Lung (tissue), 12 donors: Measurements from ENCODE around the gene PHF14. TPM values are rescaled to one million over a fixed set of nuclear protein-coding genes. Genes with fewer than 3 reads are reported as not detected.

Experiments
- ATAC-seq: fragments of 200-7000 bp; cut with Tn5 transposase; one replicate; pipeline ENCODE4 v1.9.1; 2020; ENCODE audit warnings: moderate number of reproducible peaks; ENCODE audit not compliant: insufficient read depth, low FRiP score
- DNase-seq, 3 donors: peaks; one replicate each; pipeline ENCODE4 v3.0.0-alpha.2; 2013 to 2017
- H3K27ac ChIP-seq, 2 donors: one replicate each; pipeline ENCODE4 v1.5.1; 2013; ENCODE audit warnings: mild to moderate bottlenecking in 2 of 2, moderate library complexity in 2 of 2, control low read depth in 1 of 2, inconsistent platforms in 1 of 2, low read depth in 1 of 2, low read length in 1 of 2
- H3K27me3 ChIP-seq, 3 donors: one replicate each; pipeline ENCODE4 v1.5.1; 2013; ENCODE audit warnings: low read length in 2 of 3; ENCODE audit not compliant: control insufficient read depth in 3 of 3, insufficient read depth in 3 of 3
- H3K36me3 ChIP-seq, 4 donors: one replicate each; pipeline ENCODE4 v1.5.1; 2013; ENCODE audit warnings: low read length in 4 of 4, mild to moderate bottlenecking in 1 of 4, moderate library complexity in 1 of 4; ENCODE audit not compliant: control insufficient read depth in 4 of 4, insufficient read depth in 4 of 4
- H3K4me1 ChIP-seq, 5 donors: one replicate each; pipeline ENCODE4 v1.5.1; 2013; ENCODE audit warnings: low read length in 5 of 5, mild to moderate bottlenecking in 2 of 5, moderate library complexity in 1 of 5; ENCODE audit not compliant: control insufficient read depth in 5 of 5, insufficient read depth in 5 of 5
- H3K4me3 ChIP-seq: one replicate; pipeline ENCODE4 v1.5.1; 2013; ENCODE audit warnings: mild to moderate bottlenecking, control low read depth, moderate library complexity
- H3K9ac ChIP-seq, 2 donors: one replicate each; pipeline ENCODE4 v1.5.1; 2013; ENCODE audit warnings: low read length in 2 of 2, control low read depth in 1 of 2; ENCODE audit not compliant: insufficient read depth in 1 of 2
- H3K9me3 ChIP-seq, 4 donors: one replicate each; pipeline ENCODE4 v1.5.1; 2013; ENCODE audit warnings: low read length in 3 of 4, mild to moderate bottlenecking in 1 of 4, moderate library complexity in 1 of 4; ENCODE audit not compliant: control insufficient read depth in 4 of 4, insufficient read depth in 3 of 4
- CTCF ChIP-seq: IDR thresholded peaks from 2 replicates; pipeline ENCODE4 v1.5.1; 2012; ENCODE audit warnings: mild to moderate bottlenecking; ENCODE audit errors: control extremely low read depth, extremely low read depth
- WGBS, 2 donors: extraction: QIAGEN DNeasy Blood & Tissue Kit; methylation state at CpG; one replicate each; pipeline ENCODE4 v1.1.7; 2013; 5-methylcytosine and 5-hydroxymethylcytosine counted together
- polyA plus RNA-seq, 2 donors: library from polyadenylated mRNA; stranded (reverse); fragments of 200-250 nt; gene quantifications; one replicate each; pipeline ENCODE4 v1.2.1, GENCODE V29; 2013
- total RNA-seq, 2 donors: library from RNA; depleted of rRNA in 1 of 2; stranded (reverse); fragments of >200 nt in 1 of 2; gene quantifications; one replicate each; pipeline ENCODE4 v1.2.1, GENCODE V29; 2014 to 2021
- donor health status: control.
- donor health status: control.
- donor health status: Bipolar disorder and iron deficiency.
- donor health status: healthy.
- donor health status: DM: yes; HTN: yes; CAD: no.

PHF14 gene
- total and polyA plus RNA-seq, 4 donors: 12.9 to 89.5 (median 24.7) TPM

GRCh38 chr7:11077816-11078215 lies 104.1 kb downstream of the PHF14 start:
- no peak for TF ChIP-seq CTCF
- peaks cover 0 to 5% (median under 1%) of the 10 kb centered on the region in 4 donors for H3K36me3 ChIP-seq
- no peaks in the 10 kb centered on the region for H3K27me3 ChIP-seq
- ATAC-seq: no peak
- WGBS, 2 donors: 82 to 88% methylated on average over 2 of the region's 2 CpGs
- H3K4me1 ChIP-seq: no peaks in the 10 kb centered on the region
- no peak overlapping the region for H3K4me3 ChIP-seq
- H3K9me3 ChIP-seq: peaks cover 0 to 5% (median 0%) of the 10 kb centered on the region in 4 donors
- no peak overlapping the region for H3K27ac ChIP-seq
- no peak for DNase-seq
- no peak overlapping the region for H3K9ac ChIP-seq

GRCh38 chr7:11078247-11078834 lies 104.7 kb downstream of the PHF14 start:
- DNase-seq: no peak

GRCh38 chr7:11079907-11080306 lies 106.2 kb downstream of the PHF14 start:
- no peaks in the 10 kb centered on the region for H3K9me3 ChIP-seq
- H3K4me3 ChIP-seq: no peak overlapping the region
- H3K4me1 ChIP-seq: no peaks in the 10 kb centered on the region
- H3K36me3 ChIP-seq: peaks cover 0 to 3% (median 1%) of the 10 kb centered on the region in 4 donors
- H3K27ac ChIP-seq: no peak overlapping the region
- ATAC-seq (no peak), DNase-seq (no peak)
- TF ChIP-seq CTCF: no peak
- no peak overlapping the region for H3K9ac ChIP-seq
- H3K27me3 ChIP-seq: no peaks in the 10 kb centered on the region
- 98% methylated on average over 4 of the region's 4 CpGs for WGBS, 2 donors

More at GRCh38 chr7:11078247-11078834, 104.7 kb downstream of the PHF14 start:
- no peaks in the 10 kb centered on the region for H3K27me3 ChIP-seq
- peaks cover 0 to 5% (median 0%) of the 10 kb centered on the region in 4 donors for H3K9me3 ChIP-seq
- peaks cover 0 to 5% (median 3%) of the 10 kb centered on the region in 4 donors for H3K36me3 ChIP-seq
- no peaks in the 10 kb centered on the region for H3K4me1 ChIP-seq
- H3K27ac ChIP-seq: no peak overlapping the region
- TF ChIP-seq CTCF: no peak
- 94 to 98% methylated on average over 4 of the region's 4 CpGs for WGBS, 2 donors
- H3K9ac ChIP-seq: no peak overlapping the region
- ATAC-seq: no peak
- H3K4me3 ChIP-seq: no peak overlapping the region

DNA sequence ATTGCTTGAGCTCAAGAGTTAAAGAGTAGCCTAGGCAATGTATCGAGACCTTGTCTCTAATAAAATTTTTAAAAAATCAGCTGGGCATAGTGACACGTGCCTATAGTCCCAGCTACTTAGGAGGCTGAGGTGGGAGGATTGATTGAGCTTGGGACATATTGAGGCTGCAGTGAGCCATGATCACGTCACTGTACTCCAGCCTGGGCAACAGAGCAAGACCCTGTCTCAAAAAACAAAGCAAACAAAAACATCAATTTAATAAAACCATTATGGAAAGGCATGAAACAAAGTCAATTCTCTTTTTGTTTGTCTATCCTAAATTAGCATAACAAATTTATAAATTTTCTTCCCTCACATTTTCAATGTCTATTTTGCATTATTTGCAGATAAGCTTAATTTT lies 108.4 kb downstream of the PHF14 start:
- 98 to 99% methylated on average over 3 of the region's 3 CpGs for WGBS, 2 donors
- ATAC-seq (no peak), DNase-seq (no peak)
- no peak overlapping the region for H3K27ac ChIP-seq
- H3K9ac ChIP-seq: no peak overlapping the region
- peaks cover 0 to 3% (median 1%) of the 10 kb centered on the region in 4 donors for H3K36me3 ChIP-seq
- H3K4me3 ChIP-seq: no peak overlapping the region
- no peaks in the 10 kb centered on the region for H3K4me1 ChIP-seq
- no peaks in the 10 kb centered on the region for H3K27me3 ChIP-seq
- TF ChIP-seq CTCF: no peak
- H3K9me3 ChIP-seq: no peaks in the 10 kb centered on the region
